ENCODE data around the gene CHCT1.
"Not testable (repeated sequence)": the region's sequence is repeated elsewhere in the genome, so short reads cannot be mapped to it uniquely, and the experiment has no call there.

CHCT1 gene

DNA sequence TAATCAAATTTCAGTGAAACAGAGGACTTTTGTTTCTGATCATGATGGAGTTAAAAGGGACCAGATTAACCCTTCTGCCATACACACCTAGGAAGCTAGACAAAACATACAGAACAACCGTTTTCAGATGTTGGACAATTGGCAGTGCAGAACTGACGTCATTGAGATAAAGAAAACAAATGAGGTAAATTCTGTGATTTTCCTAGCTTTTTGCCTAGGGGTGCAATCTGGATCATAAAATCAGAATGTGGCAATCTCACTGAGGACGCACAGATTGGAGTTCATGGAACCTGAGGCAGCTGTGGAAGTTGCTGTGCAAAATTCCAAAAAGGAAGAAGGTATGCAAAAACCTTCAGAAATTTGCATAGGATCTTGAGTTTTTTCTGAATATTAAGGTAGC lies 15.4 kb upstream of the CHCT1 start:
- Histone ChIP-seq H3K4me3 (no peak overlapping the region), H3K27me3 (no peaks in the 10 kb centered on the region), H3K27ac (no peak overlapping the region), H3K4me2 (no peak overlapping the region), H3K9me3 (replicated peaks in 1 of 11) (peaks cover 0 to 22% (median 12%) of the 10 kb centered on the region in 11 experiments; a peak in 16 of 22 replicates), H3K9ac (no peak overlapping the region), H4K20me1 (no peaks in the 10 kb centered on the region), H3K4me1 (peaks cover 11 to 37% (median 27%) of the 10 kb centered on the region in 10 experiments), H3K36me3 (no peaks in the 10 kb centered on the region)
- no peak for TF ChIP-seq Cebpa-rat (IDR thresholded peaks at IDR 0.05)

DNA sequence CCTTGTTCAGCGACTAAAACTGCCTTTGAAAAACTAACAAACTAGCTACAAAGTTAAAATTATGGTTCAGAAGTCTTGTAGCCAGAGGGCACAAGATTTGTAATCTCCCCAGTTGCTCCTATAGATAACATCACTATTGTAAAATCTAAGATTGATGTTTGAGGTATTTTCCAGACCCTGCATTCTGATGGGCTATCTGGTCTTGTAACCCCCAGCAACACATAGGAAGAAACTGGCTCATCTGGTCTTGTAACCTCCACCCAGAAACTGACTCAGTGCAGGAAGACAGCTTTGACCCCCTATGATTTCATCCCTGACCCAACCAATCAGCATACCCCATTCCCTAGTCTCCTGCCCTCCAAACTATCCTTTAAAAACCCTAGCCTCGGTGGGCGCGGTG lies 12.3 kb upstream of the CHCT1 start:
- H3K4me1 ChIP-seq, result peaks cover 0 to 5% (median 3%) of the 10 kb centered on the region in 10 experiments; a peak in 9 of 20 replicates
- H3K4me2 ChIP-seq, result no peak overlapping the region
- no peaks in the 10 kb centered on the region for H3K36me3 ChIP-seq
- peaks cover 0 to 22% (median 12%) of the 10 kb centered on the region in 11 experiments; a peak in 16 of 22 replicates for H3K9me3 ChIP-seq (replicated peaks in 1 of 11)
- no peaks in the 10 kb centered on the region for H3K27me3 ChIP-seq
- no peak overlapping the region for H3K4me3 ChIP-seq
- no peak overlapping the region for H3K27ac ChIP-seq
- H3K9ac ChIP-seq, result no peak overlapping the region
- no peaks in the 10 kb centered on the region for H4K20me1 ChIP-seq
- no peak for TF ChIP-seq Cebpa-rat (IDR thresholded peaks at IDR 0.05)

DNA sequence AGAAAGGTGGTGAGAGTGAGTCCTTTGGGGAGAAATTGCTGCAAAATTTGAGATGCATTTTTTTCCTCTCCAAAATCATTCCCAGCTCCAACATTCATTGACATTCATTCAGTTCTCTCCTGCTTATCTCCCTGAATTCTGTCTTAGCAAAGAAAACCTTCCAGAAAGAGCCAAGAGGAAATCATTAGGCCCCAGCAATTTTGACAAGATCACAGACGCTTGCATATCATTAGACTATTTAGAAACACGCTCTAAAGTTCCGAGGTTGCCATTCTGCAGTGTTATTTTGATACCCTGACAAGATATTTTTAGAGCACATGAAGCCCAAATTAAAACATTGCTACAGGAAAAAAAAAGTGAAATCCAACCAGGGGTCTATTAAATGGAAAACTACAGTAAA lies 9.6 kb upstream of the CHCT1 start:
- H3K9me3 ChIP-seq (replicated peaks in 1 of 11), result peaks cover 0 to 22% (median 12%) of the 10 kb centered on the region in 11 experiments; a peak in 16 of 22 replicates
- no peak for TF ChIP-seq Cebpa-rat (IDR thresholded peaks at IDR 0.05)
- H3K9ac ChIP-seq, result no peak overlapping the region
- no peak overlapping the region for H3K4me3 ChIP-seq
- no peaks in the 10 kb centered on the region for H3K27me3 ChIP-seq
- H3K36me3 ChIP-seq, result no peaks in the 10 kb centered on the region
- 0 out of 20 replicates have a peak, but pooled peaks cover 0 to 6% (median 0%) of the 10 kb centered on the region in 10 experiments for H3K4me1 ChIP-seq
- H3K4me2 ChIP-seq, result no peak overlapping the region
- no peak overlapping the region for H3K27ac ChIP-seq
- no peaks in the 10 kb centered on the region for H4K20me1 ChIP-seq

DNA sequence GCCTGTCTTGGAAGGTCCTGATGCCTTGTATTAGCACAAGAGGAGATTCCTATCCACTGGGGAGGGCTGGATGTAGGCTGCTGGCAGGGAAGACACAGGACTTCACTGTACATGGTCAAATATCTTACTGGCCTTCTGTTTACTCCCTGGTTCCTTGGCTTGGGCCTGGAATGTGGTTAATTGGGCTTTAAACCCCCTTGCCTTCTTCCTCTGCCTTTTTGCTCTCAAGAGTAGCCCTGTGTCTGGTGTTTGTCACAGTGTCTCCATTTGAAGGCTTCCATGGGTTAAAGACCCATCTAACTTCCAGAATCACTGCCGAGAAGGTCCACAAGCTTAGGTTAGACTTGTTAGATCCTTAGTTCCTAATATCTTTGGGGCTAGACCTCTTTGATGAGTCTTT lies 7.1 kb upstream of the CHCT1 start:
- no peaks in the 10 kb centered on the region for H3K27me3 ChIP-seq
- no peak overlapping the region for H3K4me2 ChIP-seq
- H3K4me1 ChIP-seq, result peaks cover 0 to 9% (median 4%) of the 10 kb centered on the region in 10 experiments; a peak in 5 of 20 replicates
- no peak overlapping the region for H3K4me3 ChIP-seq
- no peak overlapping the region for H3K27ac ChIP-seq
- H3K36me3 ChIP-seq, result no peaks in the 10 kb centered on the region
- no peak overlapping the region for H3K9ac ChIP-seq
- no peaks in the 10 kb centered on the region for H4K20me1 ChIP-seq
- peaks cover 0 to 8% (median 3%) of the 10 kb centered on the region in 11 experiments; a peak in 14 of 22 replicates for H3K9me3 ChIP-seq (replicated peaks in 1 of 11)
- TF ChIP-seq Cebpa-rat (IDR thresholded peaks at IDR 0.05), result no peak

DNA sequence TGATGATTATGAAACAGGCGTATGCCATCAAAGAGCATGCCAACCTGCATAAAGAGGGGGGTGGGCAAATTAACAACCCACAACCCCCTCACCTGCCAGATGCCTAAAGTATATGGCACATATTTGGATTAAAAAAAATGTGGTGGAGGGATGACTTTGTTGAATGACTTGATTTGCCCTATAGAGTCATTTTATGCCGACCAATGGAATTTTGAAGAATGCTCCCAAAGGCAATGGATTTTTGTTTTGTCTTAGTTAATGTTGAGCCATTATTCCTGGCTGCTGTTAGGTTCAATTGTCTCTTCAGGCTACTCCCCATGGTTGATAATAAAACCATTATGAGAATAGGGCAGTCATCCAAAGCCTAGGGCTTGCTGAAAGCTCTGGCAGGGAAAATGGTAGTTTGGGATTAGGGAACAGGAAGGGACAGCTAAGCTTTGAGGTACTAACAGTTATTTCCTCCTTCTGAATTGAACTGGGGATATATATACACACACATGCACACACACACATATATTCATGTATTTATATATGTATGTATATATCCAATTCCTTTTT lies 5.8 kb upstream of the CHCT1 start:
- Histone ChIP-seq H3K36me3 (no peaks in the 10 kb centered on the region), H3K27me3 (peaks cover 0 to under 1% (median 0%) of the 10 kb centered on the region in 11 experiments; a peak in 2 of 22 replicates), H3K4me3 (no peak overlapping the region), H3K27ac (no peak overlapping the region), H4K20me1 (no peaks in the 10 kb centered on the region), H3K4me1 (peaks cover 0 to 21% (median 14%) of the 10 kb centered on the region in 10 experiments; a peak in 15 of 20 replicates), H3K9ac (no peak overlapping the region), H3K9me3 (replicated peaks in 1 of 11) (no peaks in the 10 kb centered on the region), H3K4me2 (peak overlapping the region in 1 of 11 experiments; percentile 1; a peak in 1 of 22 replicates)
- TF ChIP-seq Cebpa-rat (IDR thresholded peaks at IDR 0.05), result no peak

DNA sequence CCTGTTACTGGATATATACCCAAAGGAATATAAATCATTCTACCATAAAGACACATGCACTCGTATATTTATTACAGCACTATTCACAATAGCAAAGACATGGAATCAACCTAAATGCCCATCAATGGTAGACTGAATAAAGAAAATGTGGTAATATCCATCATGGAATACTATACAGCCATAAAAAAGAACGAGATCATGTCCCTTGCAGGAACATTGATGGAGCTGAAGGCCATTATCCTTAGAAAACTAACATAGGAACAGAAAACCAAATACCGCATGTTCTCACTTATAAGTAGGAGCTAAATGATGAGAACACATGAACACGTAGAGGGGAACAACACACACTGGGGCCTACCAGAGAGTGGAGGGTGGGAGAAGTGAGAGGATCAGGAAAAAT lies 3.3 kb upstream of the CHCT1 start:
- H3K9ac ChIP-seq; H3K27me3 ChIP-seq; H4K20me1 ChIP-seq; H3K36me3 ChIP-seq; H3K27ac ChIP-seq; H3K4me3 ChIP-seq; H3K9me3 ChIP-seq (replicated peaks in 1 of 11): not testable (repeated sequence)
- Histone ChIP-seq H3K4me2 (peak overlapping the region in 1 of 11 experiments; percentile 0; a peak in 2 of 22 replicates), H3K4me1 (peaks cover 9 to 32% (median 23%) of the 10 kb centered on the region in 10 experiments; a peak in 18 of 20 replicates)

DNA sequence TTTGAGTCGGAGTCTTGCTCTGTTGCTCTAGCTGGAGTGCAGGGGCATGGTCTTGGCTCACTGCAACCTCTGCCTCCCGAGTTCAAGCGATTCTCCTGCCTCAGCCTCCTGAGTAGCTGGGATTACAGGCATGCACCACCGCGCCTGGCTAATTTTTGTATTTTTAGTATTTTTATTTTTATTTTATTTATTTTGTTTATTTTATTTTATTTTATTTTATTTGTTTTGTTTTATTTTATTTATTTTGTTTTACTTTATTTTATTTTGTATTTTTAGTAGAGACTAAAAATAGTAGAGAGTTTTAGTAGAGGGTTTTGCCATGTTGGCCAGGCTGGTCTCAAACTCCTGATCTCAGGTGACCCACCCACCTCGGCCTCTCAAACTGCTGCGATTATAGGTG lies 2.4 kb upstream of the CHCT1 start:
- H3K36me3 ChIP-seq; H4K20me1 ChIP-seq; H3K27me3 ChIP-seq; H3K9me3 ChIP-seq (replicated peaks in 1 of 11); H3K9ac ChIP-seq; H3K27ac ChIP-seq; H3K4me3 ChIP-seq; H3K4me2 ChIP-seq: not testable (repeated sequence)
- H3K4me1 ChIP-seq, result peaks cover 9 to 32% (median 23%) of the 10 kb centered on the region in 10 experiments; a peak in 18 of 20 replicates

DNA sequence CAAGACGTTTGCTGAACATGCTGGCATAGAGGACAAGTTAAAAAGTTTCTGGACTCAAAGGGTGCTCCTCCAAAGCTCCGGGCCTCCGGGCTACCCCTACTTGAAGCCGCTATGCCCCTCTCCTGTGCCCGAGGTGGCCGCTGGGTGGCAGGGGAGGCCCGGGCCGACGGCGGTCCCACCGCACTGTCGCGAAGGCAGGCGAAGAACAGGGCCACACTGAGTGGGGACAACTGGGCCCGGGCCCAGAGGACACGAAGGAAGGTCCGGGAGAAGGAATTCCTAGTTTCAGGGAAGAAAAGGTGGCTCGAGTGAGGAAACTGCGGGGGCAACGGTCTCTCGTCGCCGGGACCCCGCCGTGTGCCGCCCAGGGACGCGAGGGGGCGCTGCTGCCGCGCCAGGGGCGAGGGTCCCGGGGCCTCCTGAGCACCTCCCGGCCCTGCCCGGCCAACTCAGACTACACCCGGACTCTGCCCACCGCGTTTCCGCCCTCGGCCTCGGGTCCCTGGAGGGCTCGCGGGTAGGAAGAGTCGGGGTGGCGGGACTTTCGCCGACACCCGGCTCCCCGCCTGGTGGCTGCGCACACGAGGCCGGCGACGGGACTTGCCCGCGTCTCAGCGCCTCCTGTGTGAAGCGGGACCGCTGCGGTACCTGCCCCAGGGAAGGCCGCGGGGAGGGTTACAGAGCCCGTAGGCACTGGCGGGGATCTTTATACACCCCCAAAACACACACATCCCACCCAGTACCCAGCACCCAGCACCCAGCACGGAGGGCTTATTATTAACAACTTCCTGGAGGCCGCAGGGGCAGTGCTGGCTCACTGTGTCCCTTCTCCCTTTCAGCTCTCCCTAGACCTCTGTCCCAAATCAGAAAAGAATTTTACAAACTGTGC lies 772 bp upstream of the CHCT1 start:
- H3K4me3 ChIP-seq, result peak overlapping the region; percentile 45 to 69 (median 54)
- no peaks in the 10 kb centered on the region for H3K9me3 ChIP-seq (replicated peaks in 1 of 11)
- no peaks in the 10 kb centered on the region for H3K36me3 ChIP-seq
- H3K4me1 ChIP-seq, result peaks cover 9 to 37% (median 27%) of the 10 kb centered on the region in 10 experiments; a peak in 19 of 20 replicates
- peak overlapping the region; percentile 65 to 86 (median 78) for H3K27ac ChIP-seq
- H4K20me1 ChIP-seq, result no peaks in the 10 kb centered on the region
- peak overlapping the region; percentile 64 to 87 (median 81) for H3K9ac ChIP-seq
- H3K27me3 ChIP-seq, result peaks cover 0 to 8% (median 0%) of the 10 kb centered on the region in 11 experiments; a peak in 4 of 22 replicates
- no peak for TF ChIP-seq Cebpa-rat (IDR thresholded peaks at IDR 0.05)
- peak overlapping the region; percentile 70 to 87 (median 83) for H3K4me2 ChIP-seq

DNA sequence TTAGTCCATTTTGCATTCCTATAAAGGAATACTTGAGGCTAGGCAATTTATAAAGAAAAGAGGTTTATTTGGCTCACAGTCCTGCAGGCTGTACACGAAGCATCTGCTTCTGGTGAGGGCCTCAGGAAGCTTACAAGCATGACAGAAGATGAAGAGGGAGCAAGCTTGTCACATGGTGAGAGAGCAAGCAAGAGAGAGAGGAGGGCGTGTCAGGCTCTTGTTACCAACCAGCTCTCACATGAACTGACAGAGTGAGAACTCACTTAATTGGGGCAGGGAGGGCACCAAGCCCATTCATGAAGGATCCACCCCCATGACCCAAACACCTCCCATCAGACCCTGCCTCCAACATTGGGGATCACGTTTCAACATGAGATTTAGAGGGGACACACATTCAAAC lies 1.6 kb downstream of the CHCT1 start:
- H3K4me3 ChIP-seq, result no peak overlapping the region
- no peaks in the 10 kb centered on the region for H4K20me1 ChIP-seq
- no peak overlapping the region for H3K4me2 ChIP-seq
- peaks cover 9 to 34% (median 24%) of the 10 kb centered on the region in 10 experiments; a peak in 19 of 20 replicates for H3K4me1 ChIP-seq
- no peaks in the 10 kb centered on the region for H3K9me3 ChIP-seq (replicated peaks in 1 of 11)
- peaks cover 0 to 8% (median 0%) of the 10 kb centered on the region in 11 experiments; a peak in 4 of 22 replicates for H3K27me3 ChIP-seq
- no peak overlapping the region for H3K9ac ChIP-seq
- no peaks in the 10 kb centered on the region for H3K36me3 ChIP-seq
- H3K27ac ChIP-seq, result no peak overlapping the region
- TF ChIP-seq Cebpa-rat (IDR thresholded peaks at IDR 0.05), result no peak

Data from BLaER1 treated with 17β-estradiol and CSF1 and Interleukin-3, amounts not matched to agents 10 nM and 100 nM (cell line).